ENCODE data around the gene STX18. TPM values are rescaled to one million over a fixed set of nuclear protein-coding genes. Genes with fewer than 3 reads are reported as not detected.

The STX18 gene
- total RNA-seq, 1 donor from 2014 or later, result 24.0 TPM

DNA sequence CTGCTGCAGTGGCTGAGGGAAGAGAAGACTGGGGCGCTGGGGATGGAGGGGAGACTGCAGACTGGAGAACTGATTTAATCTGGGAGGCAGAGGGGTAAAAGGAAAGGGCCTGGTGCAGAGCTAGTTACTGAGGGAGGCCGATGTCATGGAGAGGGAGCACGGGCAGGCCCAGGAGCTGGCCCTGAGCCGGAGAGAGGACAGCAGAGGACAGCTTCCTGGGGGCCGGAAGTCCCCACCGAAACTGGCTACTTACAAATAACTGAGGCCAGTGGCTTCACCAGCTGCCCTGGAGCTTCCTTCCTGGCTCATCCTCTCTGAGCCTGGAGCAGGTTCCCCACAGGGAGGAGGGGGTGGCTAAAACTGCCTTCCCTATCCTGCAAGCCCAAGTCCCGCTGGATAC is 128.0 kb downstream of the STX18 start:
- Mint-ChIP-seq H3K4me1 (ENCODE audit: low read depth, unreplicated experiment) (no peaks in the 10 kb centered on the region), H3K36me3 (ENCODE audit: low read depth, unreplicated experiment) (peaks cover 12% of the 10 kb centered on the region), H3K4me3 (ENCODE audit: unreplicated experiment) (no peak overlapping the region), H3K27ac (ENCODE audit: unreplicated experiment) (no peak overlapping the region), H3K9me3 (ENCODE audit: unreplicated experiment) (peaks cover 3% of the 10 kb centered on the region), H3K27me3 (ENCODE audit: low read depth, unreplicated experiment) (peaks cover 5% of the 10 kb centered on the region)
- no peak for TF ChIP-seq EZH2 (IDR thresholded peaks at IDR 0.05; ENCODE audit: insufficient read depth, low read length)
- TF ChIP-seq, protein P1, sequence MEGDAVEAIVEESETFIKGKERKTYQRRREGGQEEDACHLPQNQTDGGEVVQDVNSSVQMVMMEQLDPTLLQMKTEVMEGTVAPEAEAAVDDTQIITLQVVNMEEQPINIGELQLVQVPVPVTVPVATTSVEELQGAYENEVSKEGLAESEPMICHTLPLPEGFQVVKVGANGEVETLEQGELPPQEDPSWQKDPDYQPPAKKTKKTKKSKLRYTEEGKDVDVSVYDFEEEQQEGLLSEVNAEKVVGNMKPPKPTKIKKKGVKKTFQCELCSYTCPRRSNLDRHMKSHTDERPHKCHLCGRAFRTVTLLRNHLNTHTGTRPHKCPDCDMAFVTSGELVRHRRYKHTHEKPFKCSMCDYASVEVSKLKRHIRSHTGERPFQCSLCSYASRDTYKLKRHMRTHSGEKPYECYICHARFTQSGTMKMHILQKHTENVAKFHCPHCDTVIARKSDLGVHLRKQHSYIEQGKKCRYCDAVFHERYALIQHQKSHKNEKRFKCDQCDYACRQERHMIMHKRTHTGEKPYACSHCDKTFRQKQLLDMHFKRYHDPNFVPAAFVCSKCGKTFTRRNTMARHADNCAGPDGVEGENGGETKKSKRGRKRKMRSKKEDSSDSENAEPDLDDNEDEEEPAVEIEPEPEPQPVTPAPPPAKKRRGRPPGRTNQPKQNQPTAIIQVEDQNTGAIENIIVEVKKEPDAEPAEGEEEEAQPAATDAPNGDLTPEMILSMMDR (IDR thresholded peaks at IDR 0.05; ENCODE audit: insufficient read depth, low read depth, low read length), result no peak
- no peaks in the 10 kb centered on the region for H3K9me3 ChIP-seq (ENCODE audit: insufficient read depth, low read depth, low read length)
- no peak overlapping the region for H3K4me2 ChIP-seq (ENCODE audit: low read length)
- H3K36me3 ChIP-seq (ENCODE audit: insufficient read depth, low read length), result no peaks in the 10 kb centered on the region
- no peak overlapping the region for H2AFZ ChIP-seq (ENCODE audit: low read depth, low read length)
- no peaks in the 10 kb centered on the region for H3K4me1 ChIP-seq (ENCODE audit: insufficient read depth, low read length)
- H3K4me3 ChIP-seq (ENCODE audit: insufficient read depth, low read depth, low read length), result no peak overlapping the region
- FAIRE-seq (no peak), DNase-seq (ENCODE audit: low read depth) (no peak)
- H3K27me3 ChIP-seq (ENCODE audit: insufficient read depth, low read length), result no peaks in the 10 kb centered on the region
- no peaks in the 10 kb centered on the region for H3K79me2 ChIP-seq (ENCODE audit: insufficient read depth, low read length)
- H3K9ac ChIP-seq (ENCODE audit: low read length), result no peak overlapping the region
- no peaks in the 10 kb centered on the region for H4K20me1 ChIP-seq (ENCODE audit: insufficient read depth, low read length)
- H3K27ac ChIP-seq (ENCODE audit: low read depth, low read length), result no peak overlapping the region

DNA sequence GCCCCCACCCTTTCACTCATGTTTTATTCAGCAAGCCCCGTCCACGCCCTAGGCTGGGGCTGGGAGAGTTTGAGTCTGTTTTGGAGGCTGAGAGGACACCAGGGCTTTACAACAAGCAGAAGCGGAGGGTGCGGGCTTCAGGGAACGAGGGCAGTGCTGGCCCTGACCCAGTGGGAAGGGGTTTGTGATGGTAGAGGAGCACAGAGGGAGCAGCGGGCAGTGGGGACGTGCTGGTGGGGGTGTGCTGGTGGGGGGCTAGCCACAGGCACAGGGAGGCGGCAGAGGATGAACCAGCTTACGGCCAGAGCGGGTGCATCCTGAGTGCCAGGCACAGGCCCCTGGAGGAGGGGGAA is 128.5 kb downstream of the STX18 start:
- Histone ChIP-seq H3K27ac (ENCODE audit: low read depth, low read length) (no peak overlapping the region), H3K36me3 (ENCODE audit: insufficient read depth, low read length) (no peaks in the 10 kb centered on the region), H3K79me2 (ENCODE audit: insufficient read depth, low read length) (no peaks in the 10 kb centered on the region), H3K4me2 (ENCODE audit: low read length) (no peak overlapping the region), H3K9ac (ENCODE audit: low read length) (no peak overlapping the region), H3K27me3 (ENCODE audit: insufficient read depth, low read length) (no peaks in the 10 kb centered on the region), H3K4me1 (ENCODE audit: insufficient read depth, low read length) (no peaks in the 10 kb centered on the region), H4K20me1 (ENCODE audit: insufficient read depth, low read length) (no peaks in the 10 kb centered on the region), H3K4me3 (ENCODE audit: insufficient read depth, low read depth, low read length) (no peak overlapping the region), H2AFZ (ENCODE audit: low read depth, low read length) (no peak overlapping the region), H3K9me3 (ENCODE audit: insufficient read depth, low read depth, low read length) (no peaks in the 10 kb centered on the region)
- H3K27me3 Mint-ChIP-seq (ENCODE audit: low read depth, unreplicated experiment), result peaks cover 5% of the 10 kb centered on the region
- TF ChIP-seq EZH2 (IDR thresholded peaks at IDR 0.05; ENCODE audit: insufficient read depth, low read length), result no peak
- TF ChIP-seq, protein P1 (IDR thresholded peaks at IDR 0.05; ENCODE audit: insufficient read depth, low read depth, low read length), result no peak
- peaks cover 12% of the 10 kb centered on the region for H3K36me3 Mint-ChIP-seq (ENCODE audit: low read depth, unreplicated experiment)
- FAIRE-seq (no peak), DNase-seq (ENCODE audit: low read depth) (no peak)
- H3K27ac Mint-ChIP-seq (ENCODE audit: unreplicated experiment), result no peak overlapping the region
- H3K4me3 Mint-ChIP-seq (ENCODE audit: unreplicated experiment), result no peak overlapping the region
- no peaks in the 10 kb centered on the region for H3K4me1 Mint-ChIP-seq (ENCODE audit: low read depth, unreplicated experiment)
- H3K9me3 Mint-ChIP-seq (ENCODE audit: unreplicated experiment), result peaks cover 3% of the 10 kb centered on the region

DNA sequence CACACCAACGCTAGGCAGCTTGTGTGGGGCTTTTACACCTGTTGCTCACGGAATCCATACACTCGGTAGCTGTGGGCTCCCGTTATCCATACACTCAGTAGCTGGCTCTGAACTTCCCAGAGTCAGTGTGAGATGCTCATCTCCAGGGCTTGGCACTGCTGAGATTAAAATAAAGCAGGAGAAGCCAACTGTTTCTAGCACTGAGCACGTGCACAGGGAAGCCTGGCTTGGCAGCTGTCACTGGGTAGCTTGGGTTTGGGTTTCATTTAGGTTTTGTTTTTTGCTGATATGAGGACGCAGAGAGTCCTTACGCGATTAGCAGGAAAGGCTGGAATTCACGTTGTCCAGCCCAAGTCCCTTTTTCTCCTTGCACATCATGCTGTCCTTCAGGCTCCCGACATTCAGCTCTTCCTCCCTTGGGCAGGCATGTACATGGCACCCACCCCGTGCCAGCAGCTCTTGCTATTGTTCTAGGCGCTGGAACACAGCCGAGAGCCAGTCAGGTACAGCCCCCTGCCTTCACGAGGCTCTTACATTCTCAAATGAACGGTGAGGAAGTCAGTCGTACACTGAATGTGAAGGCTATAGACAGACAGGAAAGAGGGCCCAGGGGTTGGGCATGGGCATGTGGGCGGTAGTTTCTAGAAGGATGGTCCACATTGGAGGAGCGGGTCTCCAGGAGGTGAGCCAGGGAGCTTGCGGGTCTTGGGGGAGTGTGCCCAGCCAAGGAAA is 129.0 kb downstream of the STX18 start:
- Mint-ChIP-seq H3K4me1 (ENCODE audit: low read depth, unreplicated experiment) (no peaks in the 10 kb centered on the region), H3K9me3 (ENCODE audit: unreplicated experiment) (peaks cover 3% of the 10 kb centered on the region), H3K27ac (ENCODE audit: unreplicated experiment) (no peak overlapping the region), H3K4me3 (ENCODE audit: unreplicated experiment) (no peak overlapping the region), H3K27me3 (ENCODE audit: low read depth, unreplicated experiment) (peaks cover 5% of the 10 kb centered on the region), H3K36me3 (ENCODE audit: low read depth, unreplicated experiment) (peaks cover 12% of the 10 kb centered on the region)
- Histone ChIP-seq H3K79me2 (ENCODE audit: insufficient read depth, low read length) (no peaks in the 10 kb centered on the region), H3K36me3 (ENCODE audit: insufficient read depth, low read length) (no peaks in the 10 kb centered on the region), H3K9ac (ENCODE audit: low read length) (no peak overlapping the region), H3K4me1 (ENCODE audit: insufficient read depth, low read length) (no peaks in the 10 kb centered on the region), H2AFZ (ENCODE audit: low read depth, low read length) (no peak overlapping the region), H3K27me3 (ENCODE audit: insufficient read depth, low read length) (no peaks in the 10 kb centered on the region), H4K20me1 (ENCODE audit: insufficient read depth, low read length) (no peaks in the 10 kb centered on the region), H3K27ac (ENCODE audit: low read depth, low read length) (no peak overlapping the region), H3K4me2 (ENCODE audit: low read length) (no peak overlapping the region), H3K4me3 (ENCODE audit: insufficient read depth, low read depth, low read length) (no peak overlapping the region), H3K9me3 (ENCODE audit: insufficient read depth, low read depth, low read length) (no peaks in the 10 kb centered on the region)
- DNase-seq (ENCODE audit: low read depth) (no peak), FAIRE-seq (no peak)
- TF ChIP-seq EZH2 (IDR thresholded peaks at IDR 0.05; ENCODE audit: insufficient read depth, low read length), result no peak
- TF ChIP-seq, protein P1 (IDR thresholded peaks at IDR 0.05; ENCODE audit: insufficient read depth, low read depth, low read length), result no peak

Data from astrocyte (in vitro differentiated cells and primary cell).